GM18868 (cell line): ENCODE measurements around the gene CYP3A5.
A peak's percentile ranks its signal among the peaks of the same experiment; 100 is the strongest.

Experiments used
- ATAC-seq: cut with Tn5 transposase; IDR thresholded peaks from one replicate; pipeline ENCODE4 v1.9.1; 2021; ENCODE audit warnings: mild to moderate bottlenecking, moderate library complexity; ENCODE audit not compliant: unreplicated experiment

The CYP3A5 gene

GRCh38 chr7:99616359-99617191 is 63.2 kb downstream of the CYP3A5 start, which contains the start of gene ZSCAN25:
Gene ZSCAN25, plus strand, starts transcription at chr7:99616946. Its CDS starts 2,661 bp downstream, at chr7:99619607.
- ATAC-seq = peak; percentile 93

- ATAC-seq = no peak
Measured at GRCh38 chr7:99615989-99616358, 63.8 kb downstream of the CYP3A5 start.

- ATAC-seq = no peak
Measured at GRCh38 chr7:99614495-99614894, 65.3 kb downstream of the CYP3A5 start.

- no peak for ATAC-seq
Measured at GRCh38 chr7:99607548-99607947, 72.2 kb downstream of the CYP3A5 start.

- ATAC-seq = no peak
Measured at GRCh38 chr7:99606531-99606930, 73.3 kb downstream of the CYP3A5 start.

GRCh38 chr7:99605527-99605926 is 74.3 kb downstream of the CYP3A5 start:
- ATAC-seq = no peak

GRCh38 chr7:99601656-99602310 is 78.0 kb downstream of the CYP3A5 start:
- no peak for ATAC-seq

- ATAC-seq = no peak
Measured at GRCh38 chr7:99599836-99600235, 80.0 kb downstream of the CYP3A5 start.
